ENCODE results near the gene AOX1.

GRCh38 chr2:200538139-200538538, 47.7 kb upstream of the AOX1 start:
- no peak for TF ChIP-seq POLR2AphosphoS5 (IDR thresholded peaks at IDR 0.05; ENCODE audit: low read depth, low read length)
- no peak for TF ChIP-seq POLR2A (IDR thresholded peaks at IDR 0.05; ENCODE audit: low read depth, low read length)
- no peak for TF ChIP-seq TAF1 (IDR thresholded peaks at IDR 0.05; ENCODE audit: low read depth, low read length)
- no peak for TF ChIP-seq PAX5 (IDR thresholded peaks at IDR 0.05; ENCODE audit: insufficient read depth, low read length, severe bottlenecking)
- TF ChIP-seq POU2F2 (IDR thresholded peaks at IDR 0.05; ENCODE audit: low read depth, low read length), result no peak

Measured in GM12891 (cell line).